GM18526 (cell line): ENCODE measurements around the gene HMGA1.

Experiments used
- POLR2A ChIP-seq: IDR thresholded peaks from 3 replicates; pipeline ENCODE4 v1.6.1; 2011; ENCODE audit not compliant: insufficient read length; ENCODE audit errors: extremely low read depth

HMGA1 gene

DNA sequence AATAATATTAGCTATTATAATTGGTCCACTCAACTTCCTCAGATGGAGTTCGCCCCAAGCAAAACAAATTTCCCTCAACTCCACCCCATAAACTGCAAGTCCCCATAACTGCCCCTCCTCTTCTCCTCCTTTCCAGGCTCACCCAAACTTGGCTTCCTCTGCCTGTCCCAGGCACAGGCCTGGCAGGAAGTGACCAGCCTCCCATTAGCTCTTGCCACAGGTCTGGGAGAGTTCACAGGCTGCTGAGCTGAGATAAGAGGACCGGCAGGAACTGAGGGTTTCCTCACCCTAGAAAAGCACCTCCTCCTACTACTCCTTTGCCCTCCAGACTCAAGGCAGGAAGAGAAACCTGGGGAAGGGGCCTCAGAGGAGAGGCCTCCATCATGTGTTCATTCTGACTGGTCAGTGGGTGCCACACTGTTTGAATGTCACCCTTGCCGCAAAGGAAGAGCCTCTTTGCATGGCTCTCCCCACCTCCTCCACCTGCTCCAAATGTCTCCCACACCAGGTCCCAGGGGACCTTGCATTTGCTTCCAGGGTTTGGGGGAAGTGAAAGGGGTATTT lies 36.7 kb downstream of the HMGA1 start:
- no peak for TF ChIP-seq POLR2A

DNA sequence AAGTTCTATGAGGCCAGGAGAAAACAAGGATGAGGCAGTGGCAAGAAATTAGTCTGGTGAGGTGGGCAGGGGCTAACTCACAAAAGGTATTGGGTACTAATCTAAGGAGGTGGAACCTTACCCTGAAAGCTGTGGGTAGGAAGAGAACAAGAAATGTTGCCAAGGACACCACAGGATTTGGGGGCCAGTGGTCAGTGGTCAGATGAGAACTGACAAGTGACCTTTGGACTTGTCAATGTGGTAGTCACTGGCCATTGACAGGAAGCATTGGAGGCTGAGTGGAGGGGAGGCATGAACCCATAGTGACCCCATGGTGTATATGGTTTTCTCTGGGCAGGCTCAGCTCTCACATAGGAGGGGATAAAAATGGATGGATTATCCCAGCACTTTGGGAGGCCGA lies 37.5 kb downstream of the HMGA1 start:
- no peak for TF ChIP-seq POLR2A

DNA sequence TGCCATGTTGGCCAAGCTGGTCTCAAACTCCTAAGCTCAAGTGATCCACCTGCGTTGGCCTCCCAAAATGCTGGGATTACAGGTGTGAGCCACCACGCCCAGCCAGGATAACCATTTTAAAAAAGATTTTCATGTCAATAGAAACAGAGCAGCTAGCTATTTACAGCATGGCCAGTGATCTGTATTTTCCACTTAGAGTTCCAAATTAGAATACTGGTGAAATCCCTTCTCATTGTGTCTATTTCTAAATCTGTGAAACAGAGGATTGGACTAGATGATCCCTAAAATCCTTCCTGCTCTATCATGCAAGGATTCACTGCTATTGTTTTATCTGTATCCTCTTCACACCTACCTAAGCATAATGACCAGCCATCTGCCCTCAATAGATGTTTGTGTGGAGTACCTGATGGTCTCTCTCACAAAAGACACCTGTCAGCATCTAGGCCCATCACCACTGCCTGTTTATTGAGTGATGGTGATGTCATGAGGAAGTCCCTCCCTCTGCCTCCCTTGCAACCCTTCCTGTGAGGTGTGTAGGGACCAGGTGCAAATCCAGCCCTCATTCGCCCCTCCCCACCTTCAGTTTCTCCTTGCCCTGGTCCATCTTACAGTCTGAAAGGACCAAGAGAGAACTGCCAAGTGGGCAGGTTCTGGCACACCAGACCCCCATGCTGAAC lies 38.6 kb downstream of the HMGA1 start:
- no peak for TF ChIP-seq POLR2A

DNA sequence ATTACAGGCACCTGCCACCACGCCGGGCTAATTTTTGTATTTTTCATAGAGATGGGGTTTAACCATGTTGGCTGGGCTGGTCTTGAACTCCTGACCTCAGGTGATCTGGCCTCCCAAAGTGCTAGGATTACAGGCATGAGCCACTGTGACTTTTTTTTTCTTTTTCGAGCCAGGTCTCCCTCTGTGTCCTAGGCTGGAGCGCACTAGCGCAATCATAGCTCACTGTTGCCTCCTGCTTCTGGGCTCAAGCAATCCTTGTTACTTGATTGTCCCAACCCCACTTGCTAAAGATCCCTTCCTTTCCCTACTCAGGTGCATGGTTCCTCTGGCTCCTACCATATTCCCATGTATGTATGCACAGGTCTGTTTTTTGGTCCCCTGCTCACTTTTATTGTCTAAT lies 39.5 kb downstream of the HMGA1 start:
- no peak for TF ChIP-seq POLR2A

DNA sequence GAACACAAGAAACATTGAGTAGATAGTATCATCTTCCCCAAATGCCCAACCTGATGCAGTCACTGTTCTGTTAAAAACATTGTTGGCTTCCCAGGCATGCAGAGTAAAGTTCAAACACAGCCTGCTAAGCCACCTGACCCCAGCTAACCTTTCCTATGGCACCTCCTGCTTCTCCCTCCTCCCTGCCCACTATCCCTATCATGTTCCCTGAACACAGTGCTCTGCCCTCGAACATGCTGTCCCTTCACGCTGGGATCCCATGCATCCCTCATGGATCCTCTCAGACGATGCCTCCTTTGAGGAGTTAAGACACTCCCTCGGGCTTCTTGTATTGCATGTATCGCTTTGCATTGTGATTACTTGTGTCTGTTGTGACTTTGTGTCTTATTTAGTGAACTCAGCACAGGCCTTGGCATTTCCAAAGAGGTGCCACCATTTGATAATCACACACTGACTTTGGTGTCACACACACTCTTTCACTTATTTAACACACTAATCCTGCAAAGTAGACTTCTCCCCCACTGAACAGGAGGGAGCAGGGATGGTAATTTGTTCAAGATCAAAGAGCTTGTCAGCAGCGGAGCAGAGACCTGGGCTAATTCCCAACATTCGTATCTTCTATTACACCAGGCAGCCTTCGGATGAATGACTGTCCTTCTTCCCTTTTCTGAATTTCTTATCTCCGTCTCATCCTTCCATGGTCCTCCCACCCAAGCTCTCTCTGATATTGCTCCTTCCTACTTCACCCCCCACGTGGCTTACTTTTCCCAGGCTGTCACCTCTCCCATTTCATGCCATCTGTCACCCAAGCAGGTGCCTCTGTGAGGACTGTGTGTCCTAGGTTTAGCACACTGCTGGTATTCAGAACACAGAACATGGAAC lies 40.4 kb downstream of the HMGA1 start:
- TF ChIP-seq POLR2A = no peak

DNA sequence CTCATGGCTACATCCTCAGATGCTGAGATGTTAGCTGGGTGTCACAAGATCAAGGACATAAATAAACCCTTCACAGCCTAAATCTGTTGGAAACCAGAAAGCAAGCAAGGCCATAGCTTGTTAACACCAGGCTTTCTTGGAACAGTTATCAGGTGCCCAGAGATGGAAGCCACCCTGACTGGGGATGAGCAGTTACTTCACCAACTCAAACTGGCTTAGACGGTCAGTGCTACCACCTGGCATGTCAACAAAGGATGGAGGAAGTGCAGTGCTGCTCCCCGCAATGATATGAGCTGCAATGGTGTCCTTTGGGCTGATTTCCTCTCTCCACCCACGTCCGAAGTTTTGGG lies 41.1 kb downstream of the HMGA1 start:
- TF ChIP-seq POLR2A = no peak

DNA sequence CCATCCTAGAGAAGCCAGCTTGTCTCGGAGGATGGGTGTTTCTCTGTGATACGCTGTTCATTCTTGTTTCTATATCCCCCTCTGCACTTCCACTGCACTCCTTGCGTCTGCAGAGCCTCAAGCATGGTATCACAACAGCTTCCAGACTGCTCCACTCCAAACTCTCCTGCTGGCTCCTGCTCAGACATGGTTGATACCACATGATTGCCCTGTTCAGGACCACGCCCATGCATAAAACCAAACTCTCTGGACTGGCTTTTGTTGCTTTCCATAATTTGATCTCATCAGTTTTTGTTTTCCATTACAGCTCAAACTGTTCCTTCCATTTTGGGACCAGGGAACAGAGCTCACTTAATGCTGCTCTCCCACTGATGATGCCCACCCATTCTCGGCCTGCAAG lies 42.2 kb downstream of the HMGA1 start:
- TF ChIP-seq POLR2A = no peak

DNA sequence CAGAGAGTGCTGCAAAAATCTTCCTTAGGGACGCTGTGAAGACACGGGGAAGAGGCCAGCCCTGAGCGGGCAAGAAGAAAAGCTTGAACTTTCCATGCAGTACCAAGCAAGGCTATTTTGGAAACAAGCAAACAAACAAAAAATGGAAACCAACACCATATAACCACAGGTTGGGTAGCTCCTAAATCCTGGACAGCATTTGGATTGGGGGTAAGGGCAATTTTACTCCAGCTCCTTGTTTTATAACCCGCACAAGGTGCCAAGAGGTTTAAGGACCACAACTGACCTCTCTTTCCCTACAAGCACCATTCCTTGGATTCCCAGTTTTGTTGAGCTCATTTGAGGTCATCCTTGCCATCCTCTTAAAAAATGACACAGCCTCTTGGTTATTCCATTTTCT lies 43.5 kb downstream of the HMGA1 start:
- no peak for TF ChIP-seq POLR2A

DNA sequence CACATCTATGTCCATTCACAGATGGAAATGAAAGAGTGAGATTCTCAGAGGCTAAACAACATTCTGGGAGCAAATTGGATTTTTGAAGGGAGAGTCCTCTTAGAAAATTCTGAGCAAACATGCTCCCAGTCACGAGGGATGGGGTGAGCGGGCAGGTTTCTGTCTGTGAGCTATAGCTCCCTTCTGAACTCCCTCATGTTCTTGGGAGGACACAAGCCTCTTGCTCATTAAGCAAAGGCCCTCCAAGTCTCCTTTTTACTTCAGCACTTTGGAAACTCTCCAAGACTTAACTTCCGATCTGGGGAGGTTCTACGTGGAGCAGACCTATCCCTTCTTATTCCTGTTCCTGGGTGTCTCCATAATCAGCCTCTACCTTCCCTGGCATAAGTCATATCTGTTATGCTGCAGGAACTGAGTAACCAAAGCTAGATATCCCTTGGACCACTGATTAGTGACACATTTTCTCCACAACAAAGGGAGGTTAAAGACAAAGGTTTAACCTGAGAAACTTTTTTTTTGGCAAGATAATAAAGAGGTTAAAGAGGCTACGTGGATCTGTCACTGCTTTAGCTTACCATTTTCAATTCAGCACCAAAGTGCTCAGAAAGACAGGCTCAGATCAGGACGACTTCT lies 45.1 kb downstream of the HMGA1 start:
- TF ChIP-seq POLR2A = no peak

DNA sequence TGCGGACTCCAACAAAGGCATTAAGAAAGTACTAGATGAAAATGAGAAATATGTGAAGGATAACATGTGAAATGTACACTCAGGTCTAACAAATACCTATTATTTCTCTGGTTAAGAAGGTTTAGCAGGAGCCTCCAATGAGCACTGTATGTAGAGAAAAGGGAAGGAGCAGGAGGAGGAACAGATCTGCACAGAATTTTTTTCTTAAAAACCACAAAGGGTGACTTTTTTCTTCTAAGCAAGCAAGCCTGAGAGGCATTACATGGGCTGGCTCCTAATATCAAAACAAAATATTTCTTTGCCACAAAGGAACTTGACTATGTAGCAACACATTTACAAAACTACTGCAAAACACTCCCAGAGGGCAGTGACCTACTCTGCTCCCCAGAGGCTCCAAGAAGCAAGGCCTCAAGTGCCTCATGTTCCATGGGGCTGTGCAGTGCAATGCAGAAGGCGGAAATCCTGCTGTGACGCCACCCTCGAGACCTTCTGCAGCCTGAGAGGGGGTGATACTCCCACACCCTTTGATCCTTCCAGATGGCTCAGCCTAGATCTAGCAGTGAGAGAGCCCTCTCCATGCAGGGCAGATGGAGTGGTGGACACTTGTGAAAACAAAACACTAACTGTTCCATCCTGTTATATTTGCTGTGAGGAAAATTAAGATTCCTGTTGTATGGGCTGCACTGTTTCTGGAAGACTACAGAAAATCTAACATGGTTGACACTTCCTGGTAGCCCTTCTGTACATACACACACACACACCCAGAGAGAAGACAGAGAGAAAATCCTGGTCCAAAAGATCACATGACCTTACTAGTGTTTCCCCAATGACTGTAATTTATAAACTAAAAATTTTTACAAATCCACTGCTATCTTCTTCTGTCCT lies 48.1 kb downstream of the HMGA1 start:
- no peak for TF ChIP-seq POLR2A

DNA sequence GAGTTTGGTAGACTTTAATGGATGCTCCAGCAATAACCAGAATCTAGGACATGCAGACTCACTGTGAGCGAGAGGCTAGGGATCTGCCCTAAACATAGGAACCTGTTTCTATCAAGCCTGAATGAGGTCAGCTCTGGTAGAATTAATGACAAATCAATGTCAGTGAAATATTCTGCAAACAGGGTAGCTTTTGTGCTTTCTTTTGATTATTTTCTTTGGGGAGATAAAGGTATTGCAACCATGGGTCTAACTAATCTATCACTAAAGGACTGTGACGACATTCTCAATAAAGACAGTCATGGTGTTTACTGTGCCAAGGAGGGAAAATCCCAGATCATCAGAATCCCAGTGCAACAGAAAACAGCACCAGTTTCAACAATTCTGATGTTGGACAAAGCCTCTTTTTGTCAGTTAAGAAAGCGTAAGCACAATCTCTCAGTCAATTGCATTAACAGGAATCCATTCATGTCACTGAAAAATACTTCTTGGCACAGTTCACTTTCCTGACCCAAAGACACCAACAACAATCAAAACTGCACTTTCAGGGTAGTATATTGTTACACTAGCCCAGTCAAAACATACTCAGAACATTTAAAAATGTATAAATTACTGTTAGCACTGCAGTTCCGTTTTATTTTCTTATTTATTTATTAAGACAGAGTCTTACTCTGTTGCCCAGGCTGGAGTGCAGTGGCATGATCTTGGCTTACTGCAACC lies 48.9 kb downstream of the HMGA1 start:
- TF ChIP-seq POLR2A = no peak

DNA sequence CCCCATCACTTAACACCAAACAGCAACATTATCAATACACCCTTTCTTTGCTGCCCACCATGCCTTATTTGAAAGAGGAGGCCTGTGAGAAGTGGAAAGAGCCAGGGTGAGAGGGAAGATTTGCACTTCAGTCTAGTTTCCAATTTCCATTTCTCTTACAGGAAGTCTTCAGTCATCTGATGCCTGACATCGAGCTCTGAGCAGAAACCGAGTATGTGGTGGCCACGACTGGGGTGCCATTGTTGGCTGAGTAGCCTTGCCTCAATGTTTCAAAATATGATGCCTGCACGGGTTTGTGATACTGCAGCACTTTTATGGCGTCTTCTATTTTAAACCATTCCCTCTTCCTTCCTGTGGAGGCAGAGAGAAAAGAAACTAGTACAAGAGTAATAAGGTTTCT lies 51.9 kb downstream of the HMGA1 start:
- no peak for TF ChIP-seq POLR2A

DNA sequence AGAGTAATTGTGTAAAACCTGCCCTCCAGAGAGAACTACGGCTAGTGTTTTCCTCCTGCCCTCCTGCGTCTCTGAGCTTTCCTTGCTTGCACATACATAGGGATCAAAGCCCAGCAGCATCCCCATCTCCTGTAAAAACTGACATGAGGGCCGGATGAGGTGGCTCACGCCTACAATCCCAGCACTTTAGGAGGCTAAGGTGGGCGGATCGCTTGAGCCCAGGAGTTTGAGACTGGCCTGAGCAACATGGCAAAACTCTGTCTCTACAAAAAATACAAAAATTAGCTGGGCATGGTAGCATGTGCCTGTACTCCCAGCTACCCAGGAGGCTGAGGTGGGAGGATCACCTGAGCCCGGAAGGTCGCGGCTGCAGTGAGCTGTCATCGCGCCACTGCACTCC lies 52.5 kb downstream of the HMGA1 start:
- TF ChIP-seq POLR2A = no peak

DNA sequence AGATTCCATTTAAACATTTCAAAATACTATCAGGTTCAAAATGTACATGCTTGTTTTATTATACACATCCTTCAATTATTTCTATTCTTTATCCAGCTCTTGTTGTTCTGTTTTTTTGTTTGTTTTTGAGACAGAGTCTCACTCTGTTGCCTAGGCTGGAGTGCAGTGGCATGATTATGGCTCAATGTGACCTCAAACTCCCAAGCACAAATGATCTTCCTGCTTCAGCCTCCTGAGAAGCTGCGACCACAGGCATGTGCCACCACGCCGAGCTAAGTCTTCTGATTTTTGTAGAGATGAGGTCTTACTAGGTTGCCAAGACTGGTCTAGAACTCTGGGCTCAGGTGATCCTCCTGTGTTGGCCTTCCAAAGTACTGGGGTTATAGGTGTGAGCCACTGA lies 56.3 kb downstream of the HMGA1 start:
- TF ChIP-seq POLR2A = no peak
